NCI-H1417 (cell line): ENCODE measurements around the gene TYRP1.

Source experiments
- DNase-seq, 3 experiments: peaks; one replicate each; lab custom pipeline; 2025; lab: John Stamatoyannopoulos, UW

The TYRP1 gene

DNA sequence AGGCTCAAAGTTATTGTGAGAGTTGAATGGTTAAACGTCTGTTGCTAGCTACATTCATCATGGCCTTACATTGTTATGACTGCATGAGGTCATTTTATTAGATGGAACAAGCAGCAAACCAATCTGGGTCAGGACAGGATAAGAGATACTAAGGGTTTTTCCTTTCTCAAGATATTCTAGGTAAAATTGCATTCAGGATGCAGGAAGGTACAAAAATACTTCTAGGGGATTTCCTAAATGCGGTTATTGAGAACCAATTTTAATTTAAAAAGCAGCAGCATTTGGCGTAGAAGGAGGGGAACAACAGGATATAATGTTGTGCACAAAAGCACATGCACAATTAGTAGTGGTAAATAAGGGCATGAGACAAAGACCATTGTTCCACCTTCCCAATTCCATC lies 42.5 kb downstream of the TYRP1 start:
- DNase-seq: no peak

DNA sequence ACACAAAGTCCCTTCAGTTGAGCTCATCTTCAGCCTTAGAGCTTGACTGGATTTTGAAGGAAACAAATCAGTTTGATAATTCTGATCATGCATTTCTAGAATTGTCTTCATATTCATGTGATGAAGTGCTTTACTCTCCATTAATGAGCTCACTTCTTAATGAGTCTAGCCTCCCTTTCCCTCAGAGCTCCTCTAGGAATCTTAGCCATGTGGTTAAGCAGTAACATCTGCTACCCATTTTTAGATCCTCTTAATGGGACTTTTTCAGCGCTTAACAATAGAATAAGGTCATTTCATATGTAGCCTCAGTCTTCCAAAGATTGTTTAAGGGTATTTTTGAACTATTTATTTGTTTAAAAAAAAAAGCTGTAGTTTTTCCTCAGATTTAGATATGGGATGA lies 44.7 kb downstream of the TYRP1 start:
- DNase-seq: no peak

- no peak for DNase-seq
Measured at GRCh38 chr9:12739014-12739652, 45.9 kb downstream of the TYRP1 start.

- no peak for DNase-seq
Measured at GRCh38 chr9:12740845-12741244, 47.7 kb downstream of the TYRP1 start.

- no peak for DNase-seq
Measured at GRCh38 chr9:12748016-12748415, 54.8 kb downstream of the TYRP1 start.

DNA sequence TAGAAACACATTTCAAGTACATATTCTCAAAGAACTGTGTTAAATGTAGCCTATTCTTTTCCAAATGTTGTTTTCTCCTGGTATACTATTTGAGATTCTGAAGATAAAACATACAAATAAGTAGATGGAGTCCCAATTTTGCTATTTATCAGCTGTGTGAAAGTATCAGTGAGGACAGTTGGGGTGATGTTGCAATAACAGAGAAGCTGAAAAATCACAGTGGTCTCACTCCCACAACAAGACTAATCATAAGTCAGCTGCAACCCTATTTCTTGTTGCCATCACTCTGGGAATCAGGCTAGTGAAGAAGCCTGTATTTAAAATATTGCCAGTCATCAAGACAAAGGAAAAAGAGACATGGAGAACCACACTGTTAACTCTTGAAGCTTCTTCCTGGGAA lies 55.8 kb downstream of the TYRP1 start:
- DNase-seq: no peak

GRCh38 chr9:12753931-12754330 lies 60.7 kb downstream of the TYRP1 start:
- DNase-seq: no peak

DNA sequence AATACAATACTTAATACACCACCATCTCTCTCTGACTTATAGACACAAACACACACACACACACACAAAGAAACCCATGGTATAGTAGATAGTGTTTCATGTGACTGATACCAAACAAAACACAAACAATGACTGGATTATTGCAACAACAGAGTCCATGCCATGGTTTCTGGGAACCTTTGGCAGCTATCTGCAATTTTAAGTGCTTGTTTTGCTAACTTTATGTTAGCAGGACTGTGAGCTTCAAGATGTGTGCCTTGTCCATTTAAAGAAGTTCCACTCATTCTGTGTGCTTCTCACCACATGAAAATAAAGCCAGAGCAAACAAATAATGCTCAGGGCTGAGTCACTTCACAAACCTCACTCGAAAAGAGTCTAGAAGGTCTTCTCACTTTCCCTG lies 66.6 kb downstream of the TYRP1 start:
- no peak for DNase-seq
